A549 (cell line): ENCODE measurements around the gene ASAP2. TPM values are rescaled to one million over a fixed set of nuclear protein-coding genes. Genes with fewer than 3 reads are reported as not detected.

Experiments
- ATAC-seq, 2 experiments: fragments of 200-7000 bp in 1 of 2; fragments of >200 bp in 1 of 2; cut with Nextera tagmentation in 1 of 2; cut with Tn5 transposase in 1 of 2; 3 replicates each; pipeline versions ENCODE4 v1.8.0 to v1.9.1; 2018 to 2020; ENCODE audit warnings: mild to moderate bottlenecking in 1 of 2, moderate library complexity in 1 of 2
- CTCF ChIA-PET: fragments of 300-600 bp; sonication (Branson Sonifier 250); formaldehyde crosslinking; extraction: SDS; loops from one replicate; lab custom pipeline; 2021; ENCODE audit warnings: antibody characterized with exemption, inconsistent platforms; lab: Yijun Ruan, JAX
- POLR2A ChIA-PET: fragments of 350-600 bp; formaldehyde crosslinking; extraction: SDS; loops from one replicate; lab custom pipeline; 2021; ENCODE audit warnings: antibody characterized with exemption, inconsistent platforms; lab: Yijun Ruan, JAX
- DNase-seq, 2 experiments: peaks; one replicate each; pipeline versions ENCODE4 v3.0.0 to v3.0.0-alpha.2; 2011 to 2016; ENCODE audit warnings: low read depth in 1 of 2, low spot score in 1 of 2
- FAIRE-seq: peaks from 2 replicates; lab custom pipeline; 2011; peaks lifted over from hg19 to GRCh38; lab: Jason Lieb, UNC
- H3K27ac ChIP-seq, 2 experiments: fragments of >200 bp; sonication (Bioruptor Twin); formaldehyde crosslinking; 3 replicates each; pipeline ENCODE4 v1.5.1; 2016 to 2017
- H3K4me1 ChIP-seq: fragments of >200 bp; sonication (Bioruptor Twin); formaldehyde crosslinking; 3 replicates; pipeline ENCODE4 v1.6.1; 2016
- H3K4me2 ChIP-seq: fragments of >200 bp; sonication (Bioruptor Twin); formaldehyde crosslinking; 3 replicates; pipeline ENCODE4 v1.6.1; 2016
- H3K4me3 ChIP-seq: fragments of >200 bp; sonication (Bioruptor Twin); formaldehyde crosslinking; 3 replicates; pipeline ENCODE4 v1.5.1; 2016
- H3K9me3 ChIP-seq: fragments of >200 bp; sonication (Bioruptor Twin); formaldehyde crosslinking; 3 replicates; pipeline ENCODE4 v1.6.1; 2016
- CHD2 ChIP-seq: fragments of 150-350 bp; IDR thresholded peaks from 2 replicates; pipeline ENCODE4 v1.6.1; 2014; ENCODE audit warnings: low read length; ENCODE audit not compliant: partially characterized antibody
- CHD4 ChIP-seq: fragments of 200-600 bp; sonication (generic); IDR thresholded peaks from 2 replicates; pipeline ENCODE4 v1.6.1; 2016; ENCODE audit warnings: antibody characterized with exemption, mild to moderate bottlenecking, borderline replicate concordance
- EHMT2 ChIP-seq: fragments of 200-600 bp; sonication (generic); IDR thresholded peaks from 2 replicates; pipeline ENCODE4 v1.6.1; 2016; ENCODE audit warnings: antibody characterized with exemption, low read depth, mild to moderate bottlenecking, moderate library complexity
- EP300 ChIP-seq, 2 experiments: fragments of >200 bp; sonication (Bioruptor Twin); formaldehyde crosslinking; IDR thresholded peaks; 2 replicates in 1 of 2; 3 replicates in 1 of 2; pipeline ENCODE4 v1.6.1; 2016 to 2017
- HEYL ChIP-seq: fragments of 250-450 bp; sonication (Bioruptor Pico); IDR thresholded peaks from 2 replicates; pipeline ENCODE4 v1.8.0; 2021; ENCODE audit warnings: mild to moderate bottlenecking, moderate library complexity
- HOXA7 ChIP-seq: fragments of 250-450 bp; sonication (Bioruptor Pico); IDR thresholded peaks from 2 replicates; pipeline ENCODE4 v1.5.0; 2020; ENCODE audit warnings: mild to moderate bottlenecking, moderate library complexity
- JUN ChIP-seq, 2 experiments: fragments of >200 bp; sonication (Bioruptor Twin); formaldehyde crosslinking; IDR thresholded peaks; 2 replicates in 1 of 2; 3 replicates in 1 of 2; pipeline ENCODE4 v1.6.1; 2016 to 2017
- KDM5A ChIP-seq: fragments of 200-600 bp; sonication (generic); IDR thresholded peaks from 2 replicates; pipeline ENCODE4 v1.6.1; 2016; ENCODE audit warnings: antibody characterized with exemption, mild to moderate bottlenecking
- MAFK ChIP-seq: fragments of 450-650 bp; IDR thresholded peaks from 2 replicates; pipeline ENCODE4 v1.6.1; 2014; ENCODE audit not compliant: partially characterized antibody
- POLR2A ChIP-seq: IDR thresholded peaks from 2 replicates; pipeline ENCODE4 v1.6.1; 2012; ENCODE audit warnings: mild to moderate bottlenecking, low read length
- RAD21 ChIP-seq, 2 experiments: fragments of >200 bp in 1 of 2; sonication (Bioruptor Twin) in 1 of 2; formaldehyde crosslinking in 1 of 2; IDR thresholded peaks in 1 of 2; conservative IDR thresholded peaks in 1 of 2; 2 replicates in 1 of 2; 3 replicates in 1 of 2; pipeline ENCODE4 v1.6.1; 2012 to 2018; ENCODE audit warnings: inconsistent platforms in 1 of 2
- RCOR1 ChIP-seq: fragments of 150-350 bp; IDR thresholded peaks from 2 replicates; pipeline ENCODE4 v1.6.1; 2014; ENCODE audit warnings: antibody characterized with exemption, low read length, low read depth
- RFX5 ChIP-seq: fragments of 450-650 bp; IDR thresholded peaks from 2 replicates; pipeline ENCODE4 v1.7.1; 2014; ENCODE audit warnings: antibody characterized with exemption, mild to moderate bottlenecking, moderate library complexity
- RNF2 ChIP-seq: fragments of 200-600 bp; sonication (generic); IDR thresholded peaks from 2 replicates; pipeline ENCODE4 v1.6.1; 2016; ENCODE audit warnings: low read depth, mild to moderate bottlenecking, antibody characterized with exemption, moderate library complexity, borderline replicate concordance
- SMC3 ChIP-seq: fragments of >200 bp; sonication (Bioruptor Twin); formaldehyde crosslinking; IDR thresholded peaks from 3 replicates; pipeline ENCODE4 v1.6.1; 2018; ENCODE audit warnings: inconsistent platforms
- SREBF2 ChIP-seq: fragments of 450-650 bp; IDR thresholded peaks from 2 replicates; pipeline ENCODE4 v1.6.1; 2014; ENCODE audit warnings: mild to moderate bottlenecking, moderate library complexity
- USF2 ChIP-seq: fragments of 450-650 bp; IDR thresholded peaks from 2 replicates; pipeline ENCODE4 v1.6.1; 2014; ENCODE audit warnings: antibody characterized with exemption
- ZFP36 ChIP-seq: fragments of 450-650 bp; IDR thresholded peaks from 2 replicates; pipeline ENCODE4 v1.6.1; 2014; ENCODE audit warnings: borderline replicate concordance; ENCODE audit not compliant: partially characterized antibody
- ZNF302 ChIP-seq: fragments of 250-450 bp; sonication (Bioruptor Pico); IDR thresholded peaks from 2 replicates; pipeline ENCODE4 v1.9.0; 2021; ENCODE audit warnings: inconsistent platforms, mild to moderate bottlenecking, moderate library complexity
- WGBS: methylation state at CpG from one replicate; pipeline ENCODE4 v1.1.6; 2017; ENCODE audit errors: missing lambda C conversion rate; 5-methylcytosine and 5-hydroxymethylcytosine counted together
- polyA plus RNA-seq, 4 experiments: library from polyadenylated mRNA; depleted of rRNA in 3 of 4; stranded (reverse); fragments of >200 nt; fragmentation: RNase III in 1 of 4; extraction: RNeasy Plus Mini Kit Qiagen cat#74134 plus additional on column Dnase treatment in 1 of 4; gene quantifications; 2 replicates in 3 of 4; 3 replicates in 1 of 4; pipeline ENCODE4 v1.2.3, GENCODE V29; 2011 to 2017
- TF ChIP-seq, protein P1 (sequence below): fragments of 150-350 bp; IDR thresholded peaks from 2 replicates; pipeline ENCODE4 v1.6.1; 2014; ENCODE audit warnings: low read depth, mild to moderate bottlenecking, low read length
- TF ChIP-seq, protein P2 (sequence below): IDR thresholded peaks from 2 replicates; pipeline ENCODE4 v1.6.1; 2012
- TF ChIP-seq, protein P3 (sequence below): fragments of >200 bp; sonication (Bioruptor Twin); formaldehyde crosslinking; IDR thresholded peaks from 3 replicates; pipeline ENCODE4 v1.5.1; 2016

Gene ASAP2
- polyA plus RNA-seq, 2 of the 4 experiments (the other 2 are of a cell fraction): 17.8 to 27.9 TPM

DNA sequence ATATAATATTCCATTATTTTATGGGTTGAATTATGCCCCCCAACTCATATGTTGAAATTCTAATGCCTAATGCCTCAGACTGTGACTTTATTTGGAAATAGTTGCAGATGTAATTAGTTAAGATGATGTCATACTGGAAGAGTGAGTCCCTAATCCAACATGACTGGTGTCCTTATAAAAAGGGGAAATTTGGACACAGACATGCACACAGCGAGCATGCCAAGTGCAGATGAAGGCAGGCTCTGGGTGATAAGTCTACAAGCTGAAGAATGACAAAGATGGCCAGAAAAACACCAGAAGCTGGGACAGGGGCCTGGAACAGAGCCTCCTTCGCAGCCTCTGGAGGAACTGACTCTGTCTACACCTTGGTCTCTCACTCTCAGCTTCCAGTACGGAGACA is 10.0 kb upstream of the ASAP2 start:
- CTCF ChIA-PET: interaction anchor here (1.3 kb wide), 1 partner anchor 40 kb away, joined by 3 read pairs; no protein-coding TSS in a partner anchor
- FAIRE-seq: no peak
- TF ChIP-seq, protein P1, sequence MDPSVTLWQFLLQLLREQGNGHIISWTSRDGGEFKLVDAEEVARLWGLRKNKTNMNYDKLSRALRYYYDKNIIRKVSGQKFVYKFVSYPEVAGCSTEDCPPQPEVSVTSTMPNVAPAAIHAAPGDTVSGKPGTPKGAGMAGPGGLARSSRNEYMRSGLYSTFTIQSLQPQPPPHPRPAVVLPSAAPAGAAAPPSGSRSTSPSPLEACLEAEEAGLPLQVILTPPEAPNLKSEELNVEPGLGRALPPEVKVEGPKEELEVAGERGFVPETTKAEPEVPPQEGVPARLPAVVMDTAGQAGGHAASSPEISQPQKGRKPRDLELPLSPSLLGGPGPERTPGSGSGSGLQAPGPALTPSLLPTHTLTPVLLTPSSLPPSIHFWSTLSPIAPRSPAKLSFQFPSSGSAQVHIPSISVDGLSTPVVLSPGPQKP: no peak
- TF ChIP-seq JUN (IDR thresholded peaks at IDR 0.05) (no peak), RNF2 (no peak), KDM5A (no peak), SMC3 (no peak), HOXA7 (CRISPR knock-in tag) (no peak), ZNF302 (CRISPR knock-in tag) (no peak), RCOR1 (no peak)
- TF ChIP-seq, protein P2, sequence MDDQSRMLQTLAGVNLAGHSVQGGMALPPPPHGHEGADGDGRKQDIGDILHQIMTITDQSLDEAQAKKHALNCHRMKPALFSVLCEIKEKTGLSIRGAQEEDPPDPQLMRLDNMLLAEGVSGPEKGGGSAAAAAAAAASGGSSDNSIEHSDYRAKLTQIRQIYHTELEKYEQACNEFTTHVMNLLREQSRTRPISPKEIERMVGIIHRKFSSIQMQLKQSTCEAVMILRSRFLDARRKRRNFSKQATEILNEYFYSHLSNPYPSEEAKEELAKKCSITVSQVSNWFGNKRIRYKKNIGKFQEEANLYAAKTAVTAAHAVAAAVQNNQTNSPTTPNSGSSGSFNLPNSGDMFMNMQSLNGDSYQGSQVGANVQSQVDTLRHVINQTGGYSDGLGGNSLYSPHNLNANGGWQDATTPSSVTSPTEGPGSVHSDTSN: no peak
- TF ChIP-seq, protein P3, sequence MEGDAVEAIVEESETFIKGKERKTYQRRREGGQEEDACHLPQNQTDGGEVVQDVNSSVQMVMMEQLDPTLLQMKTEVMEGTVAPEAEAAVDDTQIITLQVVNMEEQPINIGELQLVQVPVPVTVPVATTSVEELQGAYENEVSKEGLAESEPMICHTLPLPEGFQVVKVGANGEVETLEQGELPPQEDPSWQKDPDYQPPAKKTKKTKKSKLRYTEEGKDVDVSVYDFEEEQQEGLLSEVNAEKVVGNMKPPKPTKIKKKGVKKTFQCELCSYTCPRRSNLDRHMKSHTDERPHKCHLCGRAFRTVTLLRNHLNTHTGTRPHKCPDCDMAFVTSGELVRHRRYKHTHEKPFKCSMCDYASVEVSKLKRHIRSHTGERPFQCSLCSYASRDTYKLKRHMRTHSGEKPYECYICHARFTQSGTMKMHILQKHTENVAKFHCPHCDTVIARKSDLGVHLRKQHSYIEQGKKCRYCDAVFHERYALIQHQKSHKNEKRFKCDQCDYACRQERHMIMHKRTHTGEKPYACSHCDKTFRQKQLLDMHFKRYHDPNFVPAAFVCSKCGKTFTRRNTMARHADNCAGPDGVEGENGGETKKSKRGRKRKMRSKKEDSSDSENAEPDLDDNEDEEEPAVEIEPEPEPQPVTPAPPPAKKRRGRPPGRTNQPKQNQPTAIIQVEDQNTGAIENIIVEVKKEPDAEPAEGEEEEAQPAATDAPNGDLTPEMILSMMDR: no peak
- POLR2A ChIA-PET: no interaction called here
- no peak overlapping the region for H3K4me2 ChIP-seq
- no peaks in the 10 kb centered on the region for H3K9me3 ChIP-seq
- H3K4me1 ChIP-seq: 0 out of 3 replicates have a peak, but pooled peaks cover 4% of the 10 kb centered on the region
- WGBS: 70% methylated on average over 3 of the region's 3 CpGs
- H3K27ac ChIP-seq: no peak overlapping the region
- H3K4me3 ChIP-seq: no peak overlapping the region
- DNase-seq: no peak
- no peak for ATAC-seq

DNA sequence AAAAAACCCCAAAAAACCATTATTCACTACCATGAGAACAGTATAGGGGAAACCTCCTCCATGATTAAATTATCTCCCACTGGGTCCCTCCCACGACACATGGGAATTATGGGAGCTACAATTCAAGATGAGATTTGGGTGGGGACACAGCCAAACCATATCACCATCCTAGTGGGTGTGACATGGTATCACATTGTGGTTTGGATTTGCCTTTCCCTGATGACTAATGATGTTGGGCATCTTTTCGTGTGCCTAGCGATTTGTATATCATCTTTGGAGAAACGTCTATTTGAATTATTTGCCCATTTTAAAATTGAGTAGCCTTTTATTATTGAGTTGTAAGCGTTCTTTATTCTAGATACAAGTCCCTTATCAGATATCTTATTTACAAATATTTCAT is 8.7 kb upstream of the ASAP2 start:
- Histone ChIP-seq H3K4me3 (no peak overlapping the region), H3K9me3 (no peaks in the 10 kb centered on the region), H3K27ac (no peak overlapping the region), H3K4me2 (no peak overlapping the region), H3K4me1 (0 out of 3 replicates have a peak, but pooled peaks cover 6% of the 10 kb centered on the region)
- ChIA-PET CTCF (interaction anchor here (0.9 to 1.3 kb wide), 2 partner anchors 16 to 41 kb away, joined by 3 read pairs; no protein-coding TSS in a partner anchor), POLR2A (no interaction called here)
- FAIRE-seq (no peak), ATAC-seq (no peak), DNase-seq (no peak)
- TF ChIP-seq USF2 (no peak), EHMT2 (no peak), ZNF302 (CRISPR knock-in tag) (no peak), CHD2 (no peak), CHD4 (no peak), POLR2A (no peak), RAD21 (conservative IDR thresholded peaks at IDR 0.05 in 1 of 2, IDR thresholded peaks at IDR 0.05 in 1 of 2) (no peak), HEYL (CRISPR knock-in tag) (no peak), SREBF2 (no peak), EP300 (IDR thresholded peaks at IDR 0.05) (no peak), ZFP36 (no peak), MAFK (no peak), RFX5 (no peak)
- TF ChIP-seq, protein P3: no peak
- TF ChIP-seq, protein P2: no peak
- WGBS: 53% methylated on average over 5 of the region's 5 CpGs
